GM23338 (cell line): ENCODE results near the gene SELENON. TPM values are rescaled to one million over a fixed set of nuclear protein-coding genes. Genes with fewer than 3 reads are reported as not detected.

Source experiments
- ATAC-seq: fragments of 200-7000 bp; cut with Tn5 transposase; 3 replicates; pipeline ENCODE4 v1.9.1; 2020
- DNase-seq: peaks from one replicate; pipeline ENCODE4 v3.0.0-alpha.2; 2015; ENCODE audit warnings: low spot score
- H2AFZ ChIP-seq: fragments of 200-600 bp; sonication (generic); 2 replicates; pipeline ENCODE4 v1.8.0; 2016; ENCODE audit warnings: antibody characterized with exemption, mild to moderate bottlenecking, moderate library complexity
- H3F3A ChIP-seq: fragments of 200-600 bp; sonication (generic); replicated peaks from 2 replicates; pipeline ENCODE4 v1.8.0; 2017; ENCODE audit warnings: antibody characterized with exemption, mixed run types, low read depth
- H3K27ac ChIP-seq: fragments of 200-600 bp; sonication (generic); 2 replicates; pipeline ENCODE4 v1.6.1; 2016; ENCODE audit warnings: low read depth
- H3K27me3 ChIP-seq: fragments of 200-600 bp; sonication (generic); 2 replicates; pipeline ENCODE4 v1.8.0; 2016; ENCODE audit warnings: mild to moderate bottlenecking, mixed run types, moderate library complexity; ENCODE audit not compliant: insufficient read depth
- H3K36me3 ChIP-seq: fragments of 200-600 bp; sonication (generic); 2 replicates; pipeline ENCODE4 v1.8.0; 2016; ENCODE audit warnings: mild to moderate bottlenecking; ENCODE audit not compliant: insufficient read depth
- H3K4me1 ChIP-seq: fragments of 200-600 bp; sonication (generic); 2 replicates; pipeline ENCODE4 v1.8.0; 2016; ENCODE audit warnings: mild to moderate bottlenecking, moderate library complexity; ENCODE audit not compliant: insufficient read depth
- H3K4me2 ChIP-seq: fragments of 200-600 bp; sonication (generic); 2 replicates; pipeline ENCODE4 v1.7.1; 2017; ENCODE audit warnings: mixed run types
- H3K4me3 ChIP-seq: fragments of 200-600 bp; sonication (generic); 2 replicates; pipeline ENCODE4 v1.6.1; 2016; ENCODE audit warnings: mixed run types
- H3K79me2 ChIP-seq: fragments of 200-600 bp; sonication (generic); replicated peaks from 2 replicates; pipeline ENCODE4 v1.8.0; 2017; ENCODE audit warnings: mild to moderate bottlenecking; ENCODE audit not compliant: insufficient read depth
- H3K9me2 ChIP-seq: fragments of 200-600 bp; sonication (generic); 2 replicates; pipeline ENCODE4 v1.8.0; 2017; ENCODE audit not compliant: insufficient read depth
- H4K20me1 ChIP-seq: fragments of 200-600 bp; sonication (generic); replicated peaks from 2 replicates; pipeline ENCODE4 v1.8.0; 2017; ENCODE audit warnings: mild to moderate bottlenecking; ENCODE audit not compliant: insufficient read depth
- H3K27ac Mint-ChIP-seq: 2 replicates; pipeline ENCODE4 v1.8.0; 2020; ENCODE audit warnings: inconsistent platforms, mild to moderate bottlenecking, moderate library complexity, mixed read lengths
- H3K27me3 Mint-ChIP-seq: 3 replicates; pipeline ENCODE4 v1.8.0; 2022; ENCODE audit warnings: low read depth, mild to moderate bottlenecking, moderate library complexity, mixed read lengths, inconsistent platforms; ENCODE audit not compliant: insufficient read depth, poor library complexity
- H3K36me3 Mint-ChIP-seq: 3 replicates; pipeline ENCODE4 v1.8.0; 2021; ENCODE audit warnings: low read depth, mild to moderate bottlenecking, inconsistent platforms, moderate library complexity, mixed read lengths
- H3K4me1 Mint-ChIP-seq: 3 replicates; pipeline ENCODE4 v1.8.0; 2020; ENCODE audit warnings: mild to moderate bottlenecking, inconsistent platforms, mixed read lengths
- H3K4me3 Mint-ChIP-seq: 3 replicates; pipeline ENCODE4 v1.8.0; 2021; ENCODE audit warnings: moderate library complexity, mild to moderate bottlenecking, inconsistent platforms, mixed read lengths
- H3K9me3 Mint-ChIP-seq: 3 replicates; pipeline ENCODE4 v1.8.0; 2020; ENCODE audit warnings: moderate library complexity, mild to moderate bottlenecking, inconsistent platforms, mixed read lengths
- NANOG ChIP-seq: IDR thresholded peaks from 2 replicates; pipeline ENCODE4 v1.6.1; 2016; ENCODE audit warnings: antibody characterized with exemption, borderline replicate concordance
- POLR2AphosphoS5 ChIP-seq: IDR thresholded peaks from 2 replicates; pipeline ENCODE4 v1.6.1; 2016; ENCODE audit warnings: antibody characterized with exemption, low read depth
- REST ChIP-seq: IDR thresholded peaks from one replicate; pipeline ENCODE4 v1.6.1; 2018; ENCODE audit warnings: antibody characterized with exemption; ENCODE audit not compliant: unreplicated experiment
- ZNF114 ChIP-seq: fragments of 250-450 bp; sonication (Bioruptor Pico); IDR thresholded peaks from 2 replicates; pipeline ENCODE4 v1.5.0; 2020; ENCODE audit warnings: mild to moderate bottlenecking, moderate library complexity
- ZNF462 ChIP-seq: fragments of 250-450 bp; sonication (Bioruptor Pico); IDR thresholded peaks from 2 replicates; pipeline ENCODE4 v1.5.0; 2020; ENCODE audit warnings: mild to moderate bottlenecking, moderate library complexity
- polyA plus RNA-seq: library from polyadenylated mRNA; unstranded; fragments of >200 nt; fragmentation: Nextera tagmentation; extraction: Ambion mirVana; gene quantifications from 2 replicates; pipeline ENCODE4 v1.2.1, GENCODE V29; 2016
- total RNA-seq: library from RNA; depleted of rRNA; stranded (reverse); fragments of >200 nt; shearing (Covaris generic); gene quantifications from 2 replicates; pipeline ENCODE4 v1.2.3, GENCODE V29; 2014

SELENON gene
- total and polyA plus RNA-seq, 2 experiments from 2014 or later, result 17.9 to 93.2 TPM

GRCh38 chr1:25844536-25845337, 44.7 kb downstream of the SELENON start (continued):
- TF ChIP-seq ZNF462 (no peak), ZNF114 (CRISPR knock-in tag) (no peak)

- peaks cover 98% of the 10 kb centered on the region for H3K79me2 ChIP-seq
- H3F3A ChIP-seq, result no peaks in the 10 kb centered on the region
- no peaks in the 10 kb centered on the region for H3K4me1 ChIP-seq
- no peaks in the 10 kb centered on the region; the same call in 2 of the 3 replicates for H3K36me3 Mint-ChIP-seq
- DNase-seq (no peak), ATAC-seq (no peak)
- no peak overlapping the region for H3K4me3 ChIP-seq
- H2AFZ ChIP-seq, result no peak overlapping the region
- no peaks in the 10 kb centered on the region for H3K27me3 ChIP-seq
- H4K20me1 ChIP-seq, result peaks cover 44% of the 10 kb centered on the region
- H3K27ac ChIP-seq, result peak overlapping the region; percentile 58; the same call in 1 of the 2 replicates
- TF ChIP-seq REST, result no peak
- no peak for TF ChIP-seq ZNF114 (CRISPR knock-in tag)
- TF ChIP-seq NANOG, result no peak
- no peak for TF ChIP-seq POLR2AphosphoS5
- no peak overlapping the region for H3K27ac Mint-ChIP-seq
- H3K9me3 Mint-ChIP-seq, result no peaks in the 10 kb centered on the region
- H3K4me3 Mint-ChIP-seq, result no peak overlapping the region
- no peaks in the 10 kb centered on the region for H3K9me2 ChIP-seq
- H3K4me1 Mint-ChIP-seq, result peaks cover 10% of the 10 kb centered on the region; the same call in 2 of the 3 replicates
- peaks cover 2% of the 10 kb centered on the region; the same call in 1 of the 2 replicates for H3K36me3 ChIP-seq
- H3K27me3 Mint-ChIP-seq, result peaks cover 2% of the 10 kb centered on the region
- no peak overlapping the region for H3K4me2 ChIP-seq
Observed at GRCh38 chr1:25845664-25846063, 45.7 kb downstream of the SELENON start.
